HL-60/S4 (cell line): Measurements from ENCODE around the gene LIFR.

Source experiments
- in situ Hi-C: fragments of 300-500 bp; cut with MboI; formaldehyde crosslinking; loops from 2 replicates; pipeline ENCODE4 v1.14.3; 2022; ENCODE audit warnings: low sequenced_read_pairs

LIFR gene

DNA sequence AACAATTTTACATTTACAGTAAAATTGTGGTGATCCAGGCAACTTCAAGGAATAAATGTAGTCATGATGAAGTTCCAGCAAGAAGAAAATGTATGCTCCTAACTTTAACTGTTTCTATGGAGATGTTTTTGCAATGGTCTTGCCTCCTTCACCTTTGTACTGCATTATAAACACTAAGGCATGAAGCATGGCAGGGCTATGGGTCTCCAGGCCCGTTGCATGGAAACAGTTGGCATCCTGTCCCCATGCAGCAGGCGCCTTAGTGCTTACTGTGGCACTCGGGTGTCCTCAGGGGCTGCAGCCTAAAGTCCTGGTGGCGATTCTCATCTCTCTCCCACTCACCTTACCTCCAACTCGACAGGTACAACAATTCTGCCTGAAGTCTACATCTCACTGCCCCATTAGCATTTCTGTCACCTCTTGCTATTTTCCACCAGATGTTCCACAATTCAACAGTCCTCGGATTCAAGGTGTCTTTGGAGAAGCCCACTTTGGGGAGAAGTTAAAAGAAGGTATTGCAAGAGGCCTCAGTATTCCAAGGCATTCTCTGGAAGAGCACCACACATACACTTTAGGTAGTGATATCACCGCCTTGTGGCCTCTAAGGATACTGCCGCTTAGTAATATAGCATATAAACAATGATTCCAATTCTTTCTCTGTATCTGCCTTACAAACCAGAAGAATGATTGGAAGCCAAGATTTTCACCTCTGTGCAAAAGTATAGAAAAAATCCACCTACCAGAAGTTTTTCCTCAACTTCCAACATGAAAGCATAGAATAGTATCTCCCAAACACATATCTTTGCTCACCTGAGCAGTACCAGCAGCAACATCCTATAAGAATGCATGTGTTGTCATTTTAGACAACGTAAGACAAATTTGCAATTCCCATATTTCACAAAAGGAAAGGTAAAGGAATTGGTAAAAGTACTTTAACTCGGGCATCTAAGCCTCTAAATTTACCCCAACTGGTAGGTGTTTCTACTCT is 5.1 kb downstream of the LIFR start:
- in situ Hi-C loops = no loop called here

DNA sequence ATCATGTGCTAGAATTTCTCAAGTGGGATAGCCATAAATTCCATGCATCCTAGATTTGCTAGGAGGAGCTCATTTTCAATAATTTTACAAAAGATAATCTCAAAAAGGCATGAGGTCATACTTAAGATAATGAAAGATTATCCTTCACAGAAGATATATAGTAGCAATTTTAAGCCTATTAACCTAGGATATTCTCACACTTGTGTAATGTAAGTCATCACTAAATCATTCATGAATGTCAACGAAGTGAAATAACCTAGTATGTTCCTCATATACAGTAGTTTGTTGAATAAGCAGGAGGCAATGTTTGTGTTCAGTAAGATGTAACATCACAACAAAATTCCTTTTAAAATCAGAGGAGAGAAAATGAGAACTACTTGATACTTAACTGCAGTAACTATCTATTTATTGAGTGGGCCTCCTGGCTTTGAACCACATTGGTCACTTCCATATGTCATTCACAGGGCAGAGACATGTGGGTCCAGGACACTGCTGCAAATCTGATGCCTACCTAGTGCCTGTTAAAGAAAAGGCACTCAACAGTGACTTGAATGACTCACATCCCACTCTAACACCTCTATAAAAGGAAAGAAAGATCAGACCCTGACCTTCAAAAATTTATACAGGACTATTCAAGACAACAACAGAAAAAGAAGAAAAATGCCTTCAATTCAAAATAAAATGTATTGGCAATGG is 8.2 kb downstream of the LIFR start:
- in situ Hi-C loops = no loop called here

DNA sequence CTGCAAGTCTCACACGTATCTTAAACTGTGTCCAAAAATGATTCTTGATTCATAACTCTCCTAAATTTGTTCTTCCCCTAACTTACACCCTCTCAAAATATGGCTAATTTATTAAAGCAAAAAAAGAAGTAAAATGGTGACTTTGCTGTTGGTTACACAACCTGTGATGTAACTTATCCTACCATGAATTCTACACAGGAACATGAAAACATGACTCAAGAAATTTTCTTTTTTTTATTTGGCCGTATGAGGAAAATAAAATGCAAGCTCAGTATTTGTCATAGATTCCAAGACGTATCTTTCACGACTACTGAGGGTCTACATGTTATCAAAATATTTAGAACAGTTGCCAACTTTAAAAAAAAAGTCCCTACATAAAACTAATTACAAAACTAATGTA is 9.2 kb downstream of the LIFR start:
- in situ Hi-C loops = no loop called here

DNA sequence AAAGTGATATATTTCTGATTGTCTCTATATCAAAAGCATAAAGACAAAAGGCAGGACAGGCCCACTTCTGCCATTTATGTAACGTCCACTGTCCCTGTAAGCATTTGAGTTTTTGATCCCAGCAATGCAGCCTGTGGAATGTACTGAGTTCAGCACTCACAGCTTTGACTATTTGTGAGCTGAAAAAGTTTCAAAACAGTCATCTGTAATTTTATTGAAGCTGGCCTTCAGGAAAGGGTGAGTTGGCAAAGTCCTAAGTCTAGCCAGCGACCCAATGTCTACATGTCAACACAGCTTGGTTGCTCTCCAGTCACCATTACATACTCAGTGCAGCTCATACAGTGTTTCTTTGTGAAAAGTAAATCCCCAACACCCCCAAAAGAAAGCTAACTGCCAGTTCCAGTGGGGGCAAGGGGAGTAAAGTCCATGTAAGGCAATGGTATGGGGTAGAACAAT is 9.7 kb downstream of the LIFR start:
- in situ Hi-C loops = no loop called here

DNA sequence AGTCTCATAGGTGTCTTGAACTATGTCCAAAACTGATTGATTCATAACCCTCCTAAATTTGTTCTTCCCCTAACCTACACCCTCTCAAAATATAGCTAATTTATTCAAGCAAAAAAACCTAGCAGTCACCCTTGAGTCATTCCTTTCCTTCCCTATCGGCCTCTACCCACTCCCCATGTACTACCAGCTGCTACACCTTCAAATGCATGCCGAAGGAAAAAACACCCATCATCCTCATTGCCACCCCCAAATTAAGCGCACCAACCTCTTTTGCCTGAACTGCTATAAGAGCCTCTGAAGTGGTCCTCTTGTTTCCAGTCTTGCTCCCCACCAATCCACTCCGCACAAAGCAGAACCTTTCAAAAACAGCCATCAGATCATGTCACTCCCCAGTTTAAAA is 12.6 kb downstream of the LIFR start:
- in situ Hi-C loops = no loop called here

DNA sequence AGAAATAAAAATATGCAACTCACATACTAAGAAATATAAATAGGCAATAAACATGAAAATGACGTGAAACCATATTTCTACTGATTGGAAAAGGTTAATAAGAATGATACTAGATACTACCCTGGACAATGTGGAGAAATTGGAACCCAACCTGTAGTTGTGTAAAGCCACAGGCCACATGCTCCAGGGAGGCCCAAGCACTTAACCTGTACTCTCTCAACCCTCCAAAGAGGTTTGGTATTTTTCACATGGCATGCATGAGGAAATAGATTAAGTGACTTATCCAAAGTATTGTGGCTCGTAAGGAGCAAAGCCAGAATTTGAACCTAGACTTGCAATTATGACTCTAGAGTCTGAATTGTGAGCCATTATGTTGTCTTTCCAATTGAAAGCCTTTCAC is 13.4 kb downstream of the LIFR start:
- in situ Hi-C loops = no loop called here

DNA sequence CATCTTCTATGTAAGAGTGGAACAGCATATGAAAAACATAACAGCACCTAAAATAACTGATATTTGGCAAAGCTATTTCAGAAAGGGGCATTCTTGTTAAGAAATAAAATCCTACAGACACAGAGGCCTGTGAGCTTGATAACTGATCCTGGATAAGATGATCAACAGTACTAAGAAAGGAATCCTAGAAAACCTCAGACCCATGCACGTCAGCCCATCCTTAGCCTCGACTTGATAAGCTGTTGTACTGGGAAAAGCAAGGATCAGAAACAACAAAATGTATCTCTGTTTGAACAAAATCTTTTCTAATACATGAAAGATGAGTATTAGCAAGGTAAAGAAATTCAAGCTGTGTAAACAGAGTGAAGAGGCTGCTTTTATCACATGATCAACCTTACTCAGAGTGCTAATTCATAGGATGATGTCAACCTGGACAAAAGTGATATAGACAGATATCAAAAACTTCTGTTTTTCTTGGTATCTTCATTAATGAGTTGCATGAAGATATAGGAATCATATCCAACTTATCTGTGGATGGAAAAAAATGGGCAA is 15.2 kb downstream of the LIFR start:
- in situ Hi-C loops = no loop called here

DNA sequence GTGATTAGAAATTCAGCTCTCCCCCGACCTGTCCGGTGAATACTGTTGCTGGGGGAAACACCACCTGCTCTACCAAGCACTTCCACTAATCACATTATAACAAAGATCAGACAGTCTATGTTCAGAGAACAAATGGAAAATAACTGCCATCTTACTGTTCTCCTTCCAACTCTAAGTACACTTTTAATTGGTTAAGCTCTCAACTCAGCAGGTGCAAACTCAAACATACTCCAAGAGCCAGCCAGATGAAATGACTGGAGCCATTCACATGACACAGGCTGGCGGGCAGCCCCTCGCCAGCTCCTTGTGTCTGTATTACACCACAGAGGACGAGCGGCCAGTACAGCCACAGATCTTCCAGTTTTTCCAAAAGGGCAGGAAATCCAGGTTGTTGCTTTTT is 16.1 kb downstream of the LIFR start:
- in situ Hi-C loops = no loop called here

DNA sequence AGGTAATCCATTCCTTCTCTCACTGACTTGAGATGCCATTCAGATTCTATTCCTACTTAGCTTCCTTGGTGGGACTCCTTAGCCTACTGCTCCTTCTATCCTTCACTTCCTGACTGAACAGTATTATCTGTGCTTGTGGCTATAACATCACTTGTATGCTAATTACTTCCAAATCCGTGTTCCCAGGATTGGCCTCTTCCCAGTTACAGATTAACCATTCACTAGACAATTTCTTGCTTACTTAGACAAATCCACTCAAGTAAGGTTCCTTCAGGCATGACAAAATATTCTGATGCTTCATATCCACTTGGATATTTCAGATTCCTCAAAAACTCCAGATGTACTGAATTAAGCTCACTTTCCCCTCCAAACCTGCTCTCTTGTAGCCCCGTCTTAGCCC is 18.3 kb downstream of the LIFR start:
- in situ Hi-C loops = no loop called here

DNA sequence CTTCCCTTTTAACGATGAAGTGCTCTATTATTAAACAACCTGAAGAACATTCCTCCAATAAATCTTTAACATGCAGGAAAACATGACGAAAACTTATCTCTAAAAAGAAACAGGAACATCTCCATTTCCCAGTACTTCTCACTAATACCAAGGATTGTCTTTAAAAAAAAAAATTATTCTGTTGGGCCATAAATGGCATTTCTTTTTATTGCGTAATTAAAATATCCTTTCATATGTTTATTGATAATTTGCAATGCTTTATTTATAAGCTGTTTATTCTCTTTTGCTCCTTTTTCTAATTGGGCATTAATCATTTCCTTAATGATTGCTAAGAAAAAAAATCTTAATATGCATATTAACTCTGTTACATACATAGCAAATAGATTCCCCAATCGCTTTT is 18.9 kb downstream of the LIFR start:
- in situ Hi-C loops = no loop called here

DNA sequence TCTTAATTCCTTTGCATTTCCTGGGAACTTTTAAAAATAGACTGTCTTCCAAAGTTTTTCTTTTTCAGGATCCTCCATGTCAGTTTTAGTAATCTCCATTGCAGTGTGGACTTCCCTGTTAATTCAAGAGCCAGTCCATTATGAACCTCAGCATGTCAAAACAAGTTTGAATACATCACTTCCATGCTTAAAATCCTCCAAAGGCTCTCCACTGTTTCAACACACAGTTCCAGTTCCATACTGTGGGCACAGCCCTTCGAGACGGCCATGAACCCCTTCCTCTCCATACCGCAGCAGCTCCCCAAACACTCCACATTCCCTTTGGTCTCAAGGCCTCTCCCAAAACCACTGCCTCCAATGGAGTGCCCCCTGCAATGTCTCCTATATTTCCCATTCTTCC is 19.5 kb downstream of the LIFR start:
- in situ Hi-C loops = no loop called here

DNA sequence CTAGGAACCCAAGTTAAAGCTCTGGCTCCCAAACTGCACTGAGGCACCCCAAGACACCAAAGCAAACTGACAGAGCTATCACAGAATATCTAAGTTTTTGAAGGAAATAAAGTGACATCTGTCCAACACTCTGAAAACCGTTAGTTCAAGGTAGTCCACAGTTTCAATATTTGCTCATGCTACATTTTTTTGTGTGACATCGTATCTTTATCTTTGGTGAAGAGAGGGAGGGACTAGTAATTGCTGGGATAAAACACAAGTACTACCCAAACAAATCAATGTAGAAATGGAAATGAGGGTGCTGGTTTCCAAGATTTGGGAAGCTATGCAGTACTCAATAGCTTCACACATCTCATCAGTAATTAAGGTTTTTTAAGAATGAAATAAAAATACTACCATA is 20.6 kb downstream of the LIFR start:
- in situ Hi-C loops = no loop called here

DNA sequence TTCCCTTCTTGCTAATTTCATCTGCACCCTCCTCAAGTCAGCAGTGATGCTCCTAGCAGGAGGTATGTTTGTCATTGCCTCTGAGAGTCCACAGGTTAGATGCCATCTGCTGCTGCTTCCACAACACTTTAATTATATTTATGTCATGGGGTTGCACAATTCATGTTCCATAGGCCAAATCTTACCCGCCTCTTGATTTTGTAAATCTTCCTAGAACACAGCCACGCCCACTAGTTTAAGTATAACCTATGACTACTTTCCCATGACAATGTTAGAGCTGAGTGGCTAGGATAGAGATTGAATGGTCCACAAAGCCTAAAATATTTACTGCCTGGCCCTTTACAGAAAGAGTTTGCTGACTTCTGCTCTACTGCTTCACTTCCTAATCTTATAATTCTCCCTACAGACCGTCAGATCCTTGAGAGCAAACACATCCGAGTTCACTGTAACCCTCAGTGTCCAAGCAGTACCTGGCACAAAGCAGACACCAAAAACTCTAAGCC is 21.1 kb downstream of the LIFR start:
- in situ Hi-C loops = no loop called here

DNA sequence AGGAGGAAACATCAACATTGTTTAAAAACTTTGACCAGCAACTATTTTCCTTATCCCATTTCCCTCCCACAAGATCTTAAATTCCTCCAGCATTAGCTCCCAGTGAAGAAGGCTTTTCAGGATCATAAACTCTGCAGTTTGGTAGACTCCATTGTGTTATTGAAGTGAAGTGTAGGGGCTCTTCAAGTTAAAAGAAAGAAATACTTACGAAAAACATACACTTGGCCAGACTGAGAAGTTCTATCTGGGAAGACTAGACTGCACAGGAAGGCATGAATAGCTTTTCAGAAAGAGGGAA is 22.3 kb downstream of the LIFR start:
- in situ Hi-C loops = no loop called here

DNA sequence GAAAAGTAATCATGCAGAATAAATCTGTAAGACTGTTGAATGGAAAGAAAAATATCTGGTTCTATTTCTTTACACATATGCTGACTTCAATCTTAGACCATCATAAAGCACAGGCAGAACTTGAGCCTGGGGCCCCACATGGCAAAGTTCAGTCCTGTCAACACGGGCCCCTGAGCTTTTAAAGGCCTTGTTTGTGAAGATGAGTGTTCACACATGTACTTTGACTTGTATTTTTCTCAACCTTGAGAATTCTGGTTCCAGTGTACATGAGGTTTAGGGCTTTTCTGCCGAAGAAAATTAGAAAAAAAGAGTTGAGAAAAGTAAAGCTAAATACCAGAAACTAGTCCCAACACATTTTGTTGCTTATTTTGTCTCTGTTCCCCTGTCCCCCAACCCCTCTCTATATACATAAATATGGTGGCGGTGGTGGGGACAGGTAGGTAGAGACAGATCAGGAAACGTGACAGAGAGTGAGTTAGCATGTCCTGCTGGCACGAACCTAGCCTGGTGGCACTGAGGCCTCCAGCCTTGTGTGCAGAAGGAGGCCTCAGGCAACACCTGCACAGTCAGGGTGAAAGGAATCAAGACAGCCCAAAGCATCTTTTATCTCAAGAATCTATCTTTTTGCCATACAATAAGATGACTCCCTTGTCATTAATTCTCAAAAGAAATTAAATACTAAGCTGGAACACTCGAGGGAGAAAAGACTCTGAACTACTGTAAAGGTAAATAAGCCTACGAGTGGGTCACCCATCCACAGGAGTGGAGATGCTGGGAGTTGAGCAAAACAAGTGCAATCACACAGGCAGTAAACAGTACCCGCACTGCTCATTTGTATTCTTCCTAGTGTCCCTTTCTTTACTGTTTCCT is 22.9 kb downstream of the LIFR start:
- in situ Hi-C loops = no loop called here

DNA sequence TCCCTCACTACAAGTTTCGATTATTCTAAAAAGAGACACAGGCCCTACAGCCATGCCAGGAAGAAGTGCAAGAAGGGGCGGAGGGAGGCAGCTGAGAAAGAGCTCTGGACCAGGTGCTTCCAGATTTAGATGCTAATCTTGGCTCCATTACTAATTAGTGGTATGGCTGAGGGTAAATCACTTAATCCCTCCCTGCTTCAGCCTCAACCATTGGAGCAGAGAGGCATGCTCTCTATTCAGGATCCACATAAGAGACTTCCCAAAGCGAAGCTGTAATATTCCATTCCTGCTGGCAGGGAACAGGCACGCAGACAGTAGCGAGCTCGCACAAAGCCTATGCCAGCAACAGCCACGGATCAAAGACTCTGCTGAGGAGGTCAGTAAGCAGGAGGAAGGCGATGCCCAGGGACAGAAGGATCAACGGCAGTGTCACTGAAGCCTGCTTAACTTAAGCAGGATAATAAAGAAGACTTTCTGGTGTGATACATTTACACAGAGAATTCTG is 24.2 kb downstream of the LIFR start:
- in situ Hi-C loops = no loop called here

DNA sequence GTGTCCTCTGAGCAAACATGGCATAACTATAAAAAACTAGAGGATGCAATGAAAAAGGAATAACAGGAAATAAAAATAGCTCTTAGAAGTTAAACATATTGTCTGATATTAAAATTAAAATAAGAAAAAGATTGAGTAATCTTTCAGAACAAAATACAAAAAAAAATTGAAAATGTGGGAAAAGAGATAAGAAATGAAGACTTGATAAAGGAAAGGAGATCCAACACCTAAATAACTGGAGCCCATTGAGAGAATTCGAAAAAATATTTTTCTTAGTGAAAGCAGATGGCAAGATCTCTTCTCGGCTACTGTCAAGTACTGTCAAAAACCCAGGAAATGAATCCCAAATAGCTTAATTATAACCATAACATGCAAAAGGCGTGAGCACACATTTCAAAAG is 24.9 kb downstream of the LIFR start:
- in situ Hi-C loops = no loop called here

DNA sequence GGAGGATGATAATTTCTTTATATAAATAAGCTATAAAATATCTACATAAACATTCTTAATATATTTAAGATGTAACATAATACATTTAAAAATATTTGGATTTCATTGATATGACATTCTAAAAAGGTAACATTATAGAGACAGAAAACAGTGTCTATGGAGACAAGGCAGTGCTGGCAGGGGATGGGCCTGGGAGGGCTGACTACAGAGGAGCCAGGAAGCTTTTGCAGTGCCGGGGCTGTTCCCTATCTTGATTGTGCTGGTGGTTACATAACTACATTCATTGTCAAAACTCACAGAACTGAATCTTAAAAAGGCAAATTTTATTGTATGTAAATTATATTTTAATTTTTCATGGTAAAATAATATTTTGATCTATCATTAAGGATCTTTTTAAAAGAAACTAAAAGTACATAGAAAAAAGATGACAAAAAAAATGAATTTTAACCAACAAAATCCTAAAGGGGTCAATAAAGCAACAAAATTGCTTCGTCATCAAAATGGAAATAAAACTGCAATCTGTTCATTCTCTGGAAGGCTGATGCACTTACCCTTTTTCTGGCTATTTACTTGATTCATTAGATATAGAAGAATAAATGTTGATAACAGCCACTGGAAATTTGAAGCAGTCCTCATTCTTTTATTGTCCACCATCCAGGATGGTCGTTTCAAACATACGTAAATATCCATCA is 26.3 kb downstream of the LIFR start:
- in situ Hi-C loops = no loop called here

DNA sequence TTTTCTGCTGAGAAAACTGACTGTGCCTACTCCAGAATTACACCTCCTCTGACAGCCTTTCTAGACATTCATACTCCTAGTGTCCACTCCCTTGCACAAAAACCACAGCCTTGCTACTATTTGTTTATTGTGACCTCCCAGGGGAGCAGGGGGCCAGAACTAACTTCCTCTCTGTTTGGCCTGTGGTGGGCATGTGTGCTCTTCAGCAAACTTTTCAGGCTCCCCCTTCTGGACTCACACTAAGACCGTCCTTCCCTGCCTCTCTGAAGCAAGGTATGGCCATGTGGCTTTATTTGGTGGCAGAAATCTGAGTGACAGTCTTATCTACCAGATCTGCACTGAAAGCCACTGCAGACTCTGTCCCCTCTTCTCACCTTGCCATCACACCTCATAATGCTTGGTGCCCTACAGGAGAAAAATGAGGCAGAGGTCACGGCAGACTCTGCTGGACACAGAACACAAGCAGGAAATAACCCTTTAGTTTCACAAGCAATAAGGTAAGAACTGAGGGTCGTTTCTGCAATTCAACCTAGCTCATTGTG is 28.2 kb downstream of the LIFR start:
- in situ Hi-C loops = no loop called here

DNA sequence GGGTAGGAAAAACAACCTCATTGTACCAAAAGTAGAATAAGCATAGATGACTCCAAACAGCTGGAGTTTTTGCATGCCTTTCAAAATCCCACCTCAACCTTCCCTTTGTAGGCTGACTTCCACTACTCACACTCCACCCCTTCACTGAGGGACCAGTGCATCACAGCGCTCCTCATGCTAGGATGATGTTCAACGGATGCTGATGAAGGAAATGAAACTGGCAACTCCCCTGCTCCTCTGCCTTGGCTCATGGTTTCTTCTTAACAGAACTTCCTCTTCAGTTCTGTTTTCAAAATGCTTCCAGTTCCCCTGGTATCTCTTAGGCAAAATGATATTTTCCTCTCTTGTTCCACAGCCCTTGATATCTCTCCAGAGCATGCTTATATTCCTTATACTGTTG is 29.0 kb downstream of the LIFR start:
- in situ Hi-C loops = no loop called here
